Endometrial microvascular endothelial cells (primary cell): ENCODE data around the gene TTC27. TPM values are rescaled to one million over a fixed set of nuclear protein-coding genes. Genes with fewer than 3 reads are reported as not detected.

ENCODE experiments used
- in situ Hi-C: cut with HindIII; loops from 2 replicates; pipeline ENCODE4 v1.10.0; 2017; ENCODE audit warnings: low sequenced_read_pairs, low pct_unique_long_range_greater_than_20kb; ENCODE audit errors: inconsistent ontology term
- total RNA-seq: library from RNA; depleted of rRNA; stranded (reverse); fragments of >200 nt; gene quantifications from one replicate; pipeline ENCODE4 v1.2.3, GENCODE V29; 2015; ENCODE audit errors: inconsistent ontology term

TTC27 gene
- total RNA-seq, 1 donor from 2014 or later, result 39.7 TPM

DNA sequence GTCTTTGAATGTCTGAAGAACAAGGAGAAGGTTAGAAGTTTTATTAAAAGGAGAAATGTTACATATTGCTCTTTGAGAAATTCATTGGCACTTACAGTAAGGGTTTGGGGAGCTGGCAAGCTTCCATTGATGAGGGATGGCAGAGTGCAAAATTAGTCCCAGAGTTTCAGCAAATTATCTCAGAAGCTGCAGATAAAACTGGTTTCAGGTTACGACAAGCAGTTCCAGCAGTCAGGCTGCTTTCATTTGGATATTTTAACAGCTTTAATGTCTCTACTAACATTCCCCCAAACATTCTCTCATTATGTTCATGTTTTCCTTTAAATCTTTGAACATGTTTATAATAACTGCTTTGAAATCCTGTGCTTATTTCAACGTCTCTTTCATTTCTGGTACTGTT lies 153.1 kb downstream of the TTC27 start:
- in situ Hi-C loops, result loop anchor here (25.0 kb wide), 1 partner anchor 481 kb away; no protein-coding TSS in a partner anchor

DNA sequence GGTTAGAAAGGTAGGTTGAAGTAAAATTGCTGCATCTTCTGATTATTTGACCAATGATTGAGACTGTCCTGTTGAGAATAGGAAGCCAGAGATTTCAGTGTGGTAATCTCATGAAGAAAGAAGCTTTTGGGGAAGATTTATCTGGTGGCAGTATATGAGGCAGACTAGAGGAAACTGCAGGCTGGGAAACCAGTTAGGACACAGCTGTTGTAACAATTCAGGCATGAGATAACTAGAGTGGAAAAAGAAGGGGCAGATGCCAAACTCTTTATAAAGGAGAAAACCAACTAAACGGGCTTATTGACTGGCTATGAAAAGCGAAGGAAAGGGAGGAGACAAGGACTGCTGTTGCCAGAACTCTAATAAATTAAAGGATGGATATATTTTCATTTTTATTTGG lies 155.6 kb downstream of the TTC27 start:
- in situ Hi-C loops, result loop anchor here (25.0 kb wide), 1 partner anchor 479 kb away; no protein-coding TSS in a partner anchor

DNA sequence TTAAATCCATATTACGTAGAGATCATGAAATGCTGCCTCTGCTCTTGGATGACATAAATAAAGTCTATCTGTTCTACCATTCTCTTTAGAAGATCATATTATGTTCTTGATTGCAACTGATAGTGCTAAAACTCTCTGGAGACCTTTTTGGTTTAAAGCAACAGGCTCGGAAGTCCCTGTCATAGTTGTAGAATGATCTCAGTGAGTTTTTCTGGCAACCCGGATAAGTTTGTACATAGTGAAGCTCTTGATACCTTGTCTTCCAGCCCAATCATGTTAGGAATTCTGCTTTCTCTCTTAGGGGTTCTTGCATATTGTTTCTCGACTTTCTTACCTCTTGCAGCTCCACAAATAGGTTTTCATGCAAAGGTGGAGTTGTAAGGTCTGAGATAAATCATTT lies 156.1 kb downstream of the TTC27 start:
- in situ Hi-C loops, result loop anchor here (25.0 kb wide), 1 partner anchor 478 kb away; no protein-coding TSS in a partner anchor

DNA sequence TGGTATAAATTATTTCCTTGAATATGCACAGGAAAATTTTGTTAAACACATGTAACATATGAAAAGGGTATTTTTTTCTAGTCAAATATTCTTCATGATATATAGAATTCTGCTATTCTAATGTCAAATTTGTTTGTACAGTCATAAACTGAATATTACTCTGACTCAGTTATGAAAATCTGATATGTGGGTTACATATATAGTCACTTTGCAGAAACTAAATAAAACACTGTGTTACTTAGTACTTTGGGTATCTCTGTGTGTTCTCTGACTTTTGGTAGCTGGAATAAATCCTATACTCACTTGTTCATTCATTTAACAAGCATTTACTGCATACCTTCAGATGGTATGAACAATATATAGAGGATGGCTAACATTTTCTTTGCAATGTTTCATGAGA lies 159.4 kb downstream of the TTC27 start:
- in situ Hi-C loops, result loop anchor here (25.0 kb wide), 1 partner anchor 475 kb away; no protein-coding TSS in a partner anchor

DNA sequence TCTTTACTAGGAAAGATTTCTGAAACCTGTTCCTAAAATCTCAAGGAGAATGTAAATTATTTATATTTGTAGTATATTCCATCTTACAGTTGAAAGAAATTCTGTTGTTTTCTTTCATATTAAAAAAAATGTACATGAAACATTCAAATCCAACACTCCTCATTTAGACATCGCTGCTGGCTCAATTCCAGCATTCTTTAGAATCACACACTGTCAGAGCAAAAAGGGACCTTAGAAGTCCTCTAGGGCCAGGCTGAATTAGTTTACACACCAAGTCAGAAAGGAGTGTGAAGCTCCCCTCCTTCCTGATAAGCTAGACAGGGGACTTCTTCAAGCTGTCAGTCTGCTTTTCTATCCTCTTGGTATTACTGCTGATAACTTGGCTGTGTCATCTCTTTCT lies 160.3 kb downstream of the TTC27 start:
- in situ Hi-C loops, result loop anchor here (25.0 kb wide), 1 partner anchor 474 kb away; no protein-coding TSS in a partner anchor

DNA sequence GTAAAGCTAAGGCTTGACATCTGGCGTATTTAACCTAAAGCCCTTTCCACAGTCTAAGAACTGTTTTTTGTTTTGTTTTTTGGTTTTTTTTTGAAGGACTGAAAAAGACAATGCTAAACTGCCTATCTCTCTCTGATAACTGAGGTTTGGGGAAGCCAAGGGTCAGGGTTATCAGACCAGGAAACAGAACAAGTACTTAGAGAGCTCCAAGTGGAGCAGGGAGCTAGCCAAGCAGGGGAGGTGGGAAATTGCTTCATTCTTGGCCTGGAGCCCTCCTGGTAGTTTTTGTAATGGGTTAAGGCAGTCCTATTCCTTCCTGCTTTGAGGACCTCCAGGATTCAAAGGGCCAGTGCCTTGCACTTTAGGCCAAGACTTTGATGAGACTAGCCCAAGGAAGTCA lies 164.6 kb downstream of the TTC27 start:
- in situ Hi-C loops, result loop anchor here (25.0 kb wide), 1 partner anchor 470 kb away; no protein-coding TSS in a partner anchor

DNA sequence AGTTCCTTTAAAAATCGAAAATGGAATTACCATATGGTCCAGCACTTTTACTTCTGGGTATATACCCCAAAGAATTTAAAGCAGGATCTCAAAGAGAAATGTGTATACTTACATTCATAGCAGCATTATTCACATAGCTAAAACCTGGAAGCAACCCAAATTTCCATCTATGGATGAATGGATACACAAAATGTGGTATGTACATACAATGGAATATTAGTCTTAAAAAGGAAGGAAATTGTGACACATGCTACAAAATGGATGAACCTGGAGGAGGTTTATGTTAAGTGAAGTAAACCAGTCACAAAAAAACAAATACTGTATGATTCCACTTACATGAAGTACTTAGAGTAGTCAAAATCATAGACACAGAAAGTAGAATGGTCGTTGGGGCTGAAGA lies 171.0 kb downstream of the TTC27 start:
- in situ Hi-C loops, result loop anchor here (25.0 kb wide), 1 partner anchor 463 kb away; no protein-coding TSS in a partner anchor

DNA sequence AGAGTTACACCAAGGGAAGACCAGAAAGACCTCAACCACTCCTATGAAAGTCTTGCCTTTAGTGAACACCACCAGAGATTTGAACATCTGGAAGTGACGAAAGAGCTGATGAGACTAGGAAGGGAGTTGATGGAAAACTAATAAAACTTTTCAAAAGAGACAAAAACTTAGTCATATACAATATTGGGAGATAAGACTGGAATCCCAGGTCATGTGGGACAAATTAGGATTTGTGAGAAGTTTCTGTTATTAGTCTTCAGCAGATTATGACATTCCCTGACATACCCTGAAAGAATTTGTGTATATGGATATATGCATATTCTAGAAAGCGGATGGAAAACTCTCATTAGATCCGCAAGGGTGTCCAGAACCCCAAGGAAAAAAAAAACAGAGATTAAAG lies 173.9 kb downstream of the TTC27 start:
- in situ Hi-C loops, result no loop called here

DNA sequence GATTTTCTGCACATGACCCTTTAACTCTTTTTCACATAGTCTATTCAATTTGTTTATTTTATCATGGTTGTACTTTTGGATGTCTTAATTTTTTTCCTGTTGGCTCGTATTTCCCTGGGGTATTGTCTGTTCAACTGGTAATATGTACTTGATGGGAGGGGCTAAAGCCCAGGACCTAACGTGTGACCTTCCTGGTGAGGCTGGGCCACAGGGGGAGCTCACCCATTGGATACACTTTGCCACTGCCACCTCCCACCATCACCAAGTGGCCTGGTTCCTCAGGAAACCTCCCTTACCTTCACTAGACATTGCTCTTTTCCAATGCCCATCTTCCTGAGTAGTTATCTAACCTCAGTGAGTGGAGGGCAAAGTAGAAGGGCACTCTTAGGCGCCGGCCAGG lies 175.0 kb downstream of the TTC27 start:
- in situ Hi-C loops, result no loop called here

DNA sequence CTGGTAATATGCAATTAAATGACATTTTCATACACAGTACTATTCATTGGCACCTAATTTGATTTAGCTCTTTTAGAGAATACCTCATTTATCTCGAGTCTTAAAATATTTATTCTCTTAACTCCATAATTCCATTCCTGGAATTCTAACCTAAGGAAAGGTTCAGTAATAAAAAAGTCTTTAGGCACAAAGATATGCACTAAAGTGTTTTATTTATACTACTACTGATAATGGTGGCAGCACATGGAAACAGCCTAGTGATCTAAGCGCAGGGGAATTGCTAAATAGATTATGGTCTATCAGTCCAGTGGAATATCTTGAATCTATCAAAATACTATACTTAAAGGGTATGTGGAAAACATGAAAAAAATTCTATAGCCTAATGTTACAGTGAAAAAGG lies 176.4 kb downstream of the TTC27 start:
- in situ Hi-C loops, result no loop called here

DNA sequence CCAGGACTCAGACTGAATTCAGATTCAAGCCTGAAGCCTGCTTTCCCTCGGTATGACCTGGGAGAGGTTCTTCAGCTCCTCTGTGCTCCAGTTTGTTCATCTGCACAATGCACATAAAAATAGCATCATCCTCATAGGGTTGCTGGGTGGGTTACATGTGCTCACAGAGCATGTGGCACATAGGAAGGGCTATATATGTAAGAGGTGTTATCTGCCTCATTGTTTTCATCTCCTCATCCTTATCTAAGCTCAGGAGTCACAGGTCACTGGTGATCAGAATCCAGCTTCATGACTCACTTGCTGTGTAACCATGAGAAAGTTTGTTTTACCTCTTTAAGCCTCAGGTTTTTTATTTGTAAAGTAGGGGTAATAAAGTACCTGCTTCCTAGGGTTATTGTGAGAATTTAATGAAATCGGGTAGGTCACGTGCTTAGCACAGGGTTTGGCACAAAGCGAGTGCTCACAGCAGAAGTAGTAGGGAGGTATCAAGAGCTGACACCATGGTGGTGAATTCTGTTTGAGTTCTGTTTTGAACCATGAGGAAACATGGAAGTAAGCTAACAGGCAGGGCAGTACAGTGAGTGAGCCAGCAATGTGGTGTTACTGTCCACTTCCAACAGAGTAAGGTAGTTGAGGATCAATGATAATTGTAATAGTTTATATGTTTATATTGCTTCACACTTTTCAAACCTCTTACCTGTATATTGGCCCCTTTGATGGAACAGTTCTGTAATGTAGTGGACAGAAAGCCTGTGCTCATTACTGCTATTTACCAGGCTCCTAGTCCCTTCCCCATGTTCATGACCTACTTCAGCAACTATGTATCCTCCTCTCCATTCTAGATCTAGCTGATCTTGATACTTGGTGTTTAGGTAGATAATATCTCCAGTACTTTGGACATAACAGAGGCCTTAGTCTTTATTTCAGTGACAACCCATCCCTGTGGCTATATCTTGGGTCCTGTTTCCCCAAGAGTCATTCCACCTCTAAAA lies 177.6 kb downstream of the TTC27 start:
- in situ Hi-C loops, result no loop called here

DNA sequence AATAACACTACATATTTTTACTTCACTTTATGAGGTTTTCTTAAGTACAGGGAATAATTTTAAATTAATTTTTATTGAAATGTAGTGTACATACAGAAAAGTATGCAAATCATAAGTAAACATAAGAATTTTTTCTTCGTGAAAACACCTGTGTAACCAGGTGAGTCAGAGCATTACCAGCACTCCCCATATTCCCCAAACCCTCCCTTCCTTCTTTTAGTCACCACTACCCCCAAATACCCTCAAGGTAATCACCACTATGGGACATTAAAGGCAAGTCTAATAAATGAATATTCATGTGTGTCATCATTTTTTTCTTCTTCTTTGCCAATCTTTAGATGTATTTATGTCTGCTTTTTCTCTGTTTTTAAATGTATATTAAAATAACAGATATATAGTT lies 179.0 kb downstream of the TTC27 start:
- in situ Hi-C loops, result no loop called here

DNA sequence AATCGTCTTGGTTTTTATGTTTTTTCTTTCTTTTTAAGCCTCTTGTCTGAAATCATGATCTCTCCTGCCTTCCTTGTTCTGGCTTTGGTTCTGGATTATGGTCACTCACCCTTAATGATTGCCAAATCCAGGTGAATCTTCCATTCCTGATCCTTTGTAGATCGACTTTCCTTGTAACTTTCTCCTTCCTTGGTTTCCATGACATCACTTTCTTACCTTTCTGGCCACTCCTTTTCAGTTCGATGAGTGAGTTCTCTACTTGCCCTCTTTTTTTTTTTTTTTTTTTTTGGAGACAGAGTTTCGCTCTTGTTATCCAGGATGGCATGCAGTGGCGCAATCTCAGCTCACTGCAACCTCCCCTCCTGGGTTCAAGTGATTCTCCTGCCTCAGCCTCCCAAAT lies 179.8 kb downstream of the TTC27 start:
- in situ Hi-C loops, result no loop called here

DNA sequence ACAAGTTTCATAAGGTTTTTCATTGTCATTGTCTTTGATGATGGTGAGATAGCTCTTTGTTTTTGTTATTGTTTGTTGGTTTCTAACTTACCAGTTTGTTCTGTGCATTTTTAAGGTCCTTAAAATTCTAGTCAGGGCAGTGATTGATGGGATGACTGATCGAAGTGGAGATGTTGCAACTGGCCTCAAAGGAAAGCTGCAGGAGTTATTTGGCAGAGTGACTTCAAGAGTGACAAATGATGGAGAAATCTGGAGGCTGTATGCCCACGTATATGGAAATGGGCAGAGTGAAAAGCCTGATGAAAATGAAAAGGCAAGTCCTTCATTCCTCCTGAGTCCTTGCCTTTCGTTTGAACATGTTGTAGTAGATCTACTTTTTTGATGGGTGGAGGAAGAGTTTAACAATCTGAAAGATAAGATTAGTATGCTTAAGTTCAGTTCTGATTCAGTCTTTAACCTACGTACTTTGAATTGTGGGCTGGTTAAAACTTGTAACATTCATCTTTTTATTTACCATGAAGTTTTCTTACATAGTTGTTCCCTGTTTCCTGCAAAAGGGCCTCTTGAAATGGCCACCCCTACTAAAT lies 183.2 kb downstream of the TTC27 start:
- in situ Hi-C loops, result no loop called here

DNA sequence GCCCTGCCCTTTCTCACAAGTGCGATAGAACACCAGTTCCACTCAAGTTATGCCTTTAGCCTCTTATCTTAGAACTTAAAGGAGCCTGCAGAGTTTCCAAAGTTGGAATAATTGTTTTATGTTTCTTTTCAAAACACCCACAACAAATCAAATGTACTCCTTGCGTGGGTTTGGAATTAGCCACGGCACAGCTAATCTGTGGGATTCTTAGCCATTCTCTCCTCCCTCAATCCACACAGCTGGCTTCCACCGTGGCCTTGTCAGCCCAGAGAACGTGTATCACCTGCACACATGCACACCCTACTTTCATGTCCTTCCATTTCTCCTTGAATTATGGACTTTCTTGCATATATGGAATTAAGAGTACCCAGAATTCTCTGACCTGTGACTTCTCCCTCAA lies 183.8 kb downstream of the TTC27 start:
- in situ Hi-C loops, result no loop called here

DNA sequence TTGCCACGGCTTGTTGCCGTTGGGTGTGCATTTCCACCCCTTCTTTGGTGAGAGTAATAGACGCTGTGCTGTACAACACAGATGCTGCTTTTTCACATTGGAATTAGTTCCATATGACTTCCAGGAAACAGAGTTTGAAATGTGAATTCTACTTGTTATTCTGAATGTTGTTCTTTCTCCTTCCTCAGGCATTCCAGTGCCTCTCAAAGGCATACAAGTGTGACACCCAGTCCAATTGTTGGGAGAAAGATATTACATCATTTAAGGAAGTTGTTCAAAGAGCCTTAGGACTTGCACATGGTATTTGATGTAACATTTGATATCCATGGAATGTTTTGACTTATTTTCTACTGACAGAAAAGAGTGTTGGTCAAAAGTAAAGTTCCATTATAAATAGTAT lies 184.5 kb downstream of the TTC27 start:
- in situ Hi-C loops, result no loop called here

DNA sequence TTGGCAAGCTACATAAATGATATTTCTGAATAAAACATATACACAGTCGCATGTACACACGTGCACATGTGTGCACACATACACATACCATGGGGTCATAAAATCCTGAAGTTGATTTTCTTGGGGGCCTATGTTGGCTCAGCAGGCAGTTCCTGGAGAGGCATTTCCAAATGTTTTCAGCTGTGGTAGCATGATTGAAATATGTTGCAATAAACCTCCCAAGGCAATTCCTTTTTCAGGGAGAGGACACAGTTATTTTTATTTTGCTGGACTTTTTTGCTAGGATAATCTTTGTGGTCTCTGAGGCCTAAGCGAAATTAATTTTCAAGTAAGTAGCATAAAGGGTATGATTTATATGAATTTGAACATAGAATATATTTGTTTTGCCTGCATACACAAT lies 192.2 kb downstream of the TTC27 start:
- in situ Hi-C loops, result no loop called here

DNA sequence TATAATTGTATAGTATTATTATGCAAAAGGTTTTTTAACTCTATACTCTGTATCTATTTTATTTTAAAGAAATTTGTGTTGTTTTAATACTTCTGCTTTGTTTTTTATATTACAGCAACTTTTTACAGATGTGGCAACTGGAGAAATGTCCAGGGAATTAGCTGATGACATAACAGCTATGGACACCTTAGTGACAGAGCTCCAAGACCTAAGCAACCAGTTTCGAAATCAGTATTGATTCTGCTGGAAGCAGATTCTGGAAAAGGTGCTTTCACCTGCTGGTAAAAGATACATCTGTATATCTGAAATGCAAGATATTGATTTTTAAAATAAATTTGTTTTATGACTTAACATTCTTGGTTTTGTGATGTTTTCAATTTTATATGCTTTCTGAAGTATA lies 192.9 kb downstream of the TTC27 start:
- in situ Hi-C loops, result no loop called here

DNA sequence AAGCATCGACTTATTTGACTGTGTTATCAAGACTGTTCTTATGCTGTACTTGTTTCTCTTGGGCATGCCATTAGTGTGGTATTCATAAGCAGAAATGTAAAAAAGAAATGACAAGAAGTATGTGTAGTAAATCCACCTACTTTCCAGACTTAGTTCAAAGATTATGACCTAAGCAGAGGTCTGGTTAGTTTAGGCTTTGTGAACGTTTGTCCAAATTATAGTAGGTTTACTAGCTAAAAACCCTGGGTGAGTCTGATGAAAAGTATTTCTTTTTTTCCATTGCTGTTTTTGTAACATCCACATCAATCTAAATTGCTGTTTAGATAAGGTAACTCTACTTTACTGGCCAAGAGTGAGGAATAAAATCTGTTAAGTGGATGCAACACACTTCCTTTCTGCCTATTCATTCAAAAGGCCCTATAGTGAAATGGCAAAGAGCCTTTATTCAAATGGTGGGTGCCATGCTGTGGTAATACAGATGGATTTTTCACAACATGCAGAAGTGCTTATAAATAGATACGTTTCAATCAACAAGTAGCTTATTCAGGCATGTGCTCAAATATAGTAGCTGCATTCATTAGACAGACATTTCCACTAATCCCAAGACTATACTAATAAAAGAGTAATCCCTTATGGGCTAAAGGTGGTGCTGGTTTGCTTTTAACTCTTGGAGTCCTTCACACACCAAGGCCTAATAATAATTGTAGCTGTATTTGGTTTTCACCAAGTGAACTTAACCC lies 196.4 kb downstream of the TTC27 start:
- in situ Hi-C loops, result no loop called here
